GM23338 (cell line): ENCODE measurements around the gene SGO1. TPM values are rescaled to one million over a fixed set of nuclear protein-coding genes. Genes with fewer than 3 reads are reported as not detected.

Experiments used
- ATAC-seq: fragments of 200-7000 bp; cut with Tn5 transposase; 3 replicates; pipeline ENCODE4 v1.9.1; 2020
- DNase-seq: peaks from one replicate; pipeline ENCODE4 v3.0.0-alpha.2; 2015; ENCODE audit warnings: low spot score
- H2AFZ ChIP-seq: fragments of 200-600 bp; sonication (generic); 2 replicates; pipeline ENCODE4 v1.8.0; 2016; ENCODE audit warnings: antibody characterized with exemption, mild to moderate bottlenecking, moderate library complexity
- H3F3A ChIP-seq: fragments of 200-600 bp; sonication (generic); replicated peaks from 2 replicates; pipeline ENCODE4 v1.8.0; 2017; ENCODE audit warnings: antibody characterized with exemption, mixed run types, low read depth
- H3K27ac ChIP-seq: fragments of 200-600 bp; sonication (generic); 2 replicates; pipeline ENCODE4 v1.6.1; 2016; ENCODE audit warnings: low read depth
- H3K27me3 ChIP-seq: fragments of 200-600 bp; sonication (generic); 2 replicates; pipeline ENCODE4 v1.8.0; 2016; ENCODE audit warnings: mild to moderate bottlenecking, mixed run types, moderate library complexity; ENCODE audit not compliant: insufficient read depth
- H3K36me3 ChIP-seq: fragments of 200-600 bp; sonication (generic); 2 replicates; pipeline ENCODE4 v1.8.0; 2016; ENCODE audit warnings: mild to moderate bottlenecking; ENCODE audit not compliant: insufficient read depth
- H3K4me1 ChIP-seq: fragments of 200-600 bp; sonication (generic); 2 replicates; pipeline ENCODE4 v1.8.0; 2016; ENCODE audit warnings: mild to moderate bottlenecking, moderate library complexity; ENCODE audit not compliant: insufficient read depth
- H3K4me2 ChIP-seq: fragments of 200-600 bp; sonication (generic); 2 replicates; pipeline ENCODE4 v1.7.1; 2017; ENCODE audit warnings: mixed run types
- H3K4me3 ChIP-seq: fragments of 200-600 bp; sonication (generic); 2 replicates; pipeline ENCODE4 v1.6.1; 2016; ENCODE audit warnings: mixed run types
- H3K79me2 ChIP-seq: fragments of 200-600 bp; sonication (generic); replicated peaks from 2 replicates; pipeline ENCODE4 v1.8.0; 2017; ENCODE audit warnings: mild to moderate bottlenecking; ENCODE audit not compliant: insufficient read depth
- H3K9me2 ChIP-seq: fragments of 200-600 bp; sonication (generic); 2 replicates; pipeline ENCODE4 v1.8.0; 2017; ENCODE audit not compliant: insufficient read depth
- H4K20me1 ChIP-seq: fragments of 200-600 bp; sonication (generic); replicated peaks from 2 replicates; pipeline ENCODE4 v1.8.0; 2017; ENCODE audit warnings: mild to moderate bottlenecking; ENCODE audit not compliant: insufficient read depth
- H3K27ac Mint-ChIP-seq: 2 replicates; pipeline ENCODE4 v1.8.0; 2020; ENCODE audit warnings: inconsistent platforms, mild to moderate bottlenecking, moderate library complexity, mixed read lengths
- H3K27me3 Mint-ChIP-seq: 3 replicates; pipeline ENCODE4 v1.8.0; 2022; ENCODE audit warnings: low read depth, mild to moderate bottlenecking, moderate library complexity, mixed read lengths, inconsistent platforms; ENCODE audit not compliant: insufficient read depth, poor library complexity
- H3K36me3 Mint-ChIP-seq: 3 replicates; pipeline ENCODE4 v1.8.0; 2021; ENCODE audit warnings: low read depth, mild to moderate bottlenecking, inconsistent platforms, moderate library complexity, mixed read lengths
- H3K4me1 Mint-ChIP-seq: 3 replicates; pipeline ENCODE4 v1.8.0; 2020; ENCODE audit warnings: mild to moderate bottlenecking, inconsistent platforms, mixed read lengths
- H3K4me3 Mint-ChIP-seq: 3 replicates; pipeline ENCODE4 v1.8.0; 2021; ENCODE audit warnings: moderate library complexity, mild to moderate bottlenecking, inconsistent platforms, mixed read lengths
- H3K9me3 Mint-ChIP-seq: 3 replicates; pipeline ENCODE4 v1.8.0; 2020; ENCODE audit warnings: moderate library complexity, mild to moderate bottlenecking, inconsistent platforms, mixed read lengths
- CREB1 ChIP-seq: fragments of 250-450 bp; sonication (Bioruptor Pico); IDR thresholded peaks from 2 replicates; pipeline ENCODE4 v1.5.0; 2020; ENCODE audit warnings: low read depth, mild to moderate bottlenecking, moderate library complexity
- CTCF ChIP-seq, 2 experiments: fragments of 200-600 bp in 1 of 2; sonication (generic) in 1 of 2; conservative IDR thresholded peaks; 2 replicates each; pipeline versions ENCODE4 v1.5.1 to v1.6.1; 2016 to 2017; ENCODE audit warnings: antibody characterized with exemption in 2 of 2, low read depth in 2 of 2, mild to moderate bottlenecking in 2 of 2, moderate library complexity in 1 of 2
- ETS1 ChIP-seq: IDR thresholded peaks from 2 replicates; pipeline ENCODE4 v1.6.1; 2016; ENCODE audit warnings: antibody characterized with exemption
- EZH2 ChIP-seq: fragments of 200-600 bp; sonication (generic); IDR thresholded peaks from one replicate; pipeline ENCODE4 v1.8.0; 2017; ENCODE audit warnings: antibody characterized with exemption, mild to moderate bottlenecking, low read depth; ENCODE audit not compliant: unreplicated experiment
- EZH2phosphoT487 ChIP-seq: fragments of 200-600 bp; sonication (generic); IDR thresholded peaks from one replicate; pipeline ENCODE4 v1.8.1; 2018; ENCODE audit warnings: antibody characterized with exemption; ENCODE audit not compliant: unreplicated experiment
- JUNB ChIP-seq: IDR thresholded peaks from one replicate; pipeline ENCODE4 v1.6.1; 2016; ENCODE audit warnings: antibody characterized with exemption; ENCODE audit not compliant: unreplicated experiment
- NANOG ChIP-seq: IDR thresholded peaks from 2 replicates; pipeline ENCODE4 v1.6.1; 2016; ENCODE audit warnings: antibody characterized with exemption, borderline replicate concordance
- POLR2AphosphoS5 ChIP-seq: IDR thresholded peaks from 2 replicates; pipeline ENCODE4 v1.6.1; 2016; ENCODE audit warnings: antibody characterized with exemption, low read depth
- REST ChIP-seq: IDR thresholded peaks from one replicate; pipeline ENCODE4 v1.6.1; 2018; ENCODE audit warnings: antibody characterized with exemption; ENCODE audit not compliant: unreplicated experiment
- STAT1 ChIP-seq: IDR thresholded peaks from one replicate; pipeline ENCODE4 v1.6.1; 2016; ENCODE audit warnings: antibody characterized with exemption; ENCODE audit not compliant: unreplicated experiment
- ZNF114 ChIP-seq: fragments of 250-450 bp; sonication (Bioruptor Pico); IDR thresholded peaks from 2 replicates; pipeline ENCODE4 v1.5.0; 2020; ENCODE audit warnings: mild to moderate bottlenecking, moderate library complexity
- ZNF331 ChIP-seq: fragments of 250-450 bp; sonication (Bioruptor Pico); IDR thresholded peaks from 2 replicates; pipeline ENCODE4 v1.5.0; 2020; ENCODE audit warnings: low read depth, mild to moderate bottlenecking, moderate library complexity
- ZNF462 ChIP-seq: fragments of 250-450 bp; sonication (Bioruptor Pico); IDR thresholded peaks from 2 replicates; pipeline ENCODE4 v1.5.0; 2020; ENCODE audit warnings: mild to moderate bottlenecking, moderate library complexity
- polyA plus RNA-seq: library from polyadenylated mRNA; unstranded; fragments of >200 nt; fragmentation: Nextera tagmentation; extraction: Ambion mirVana; gene quantifications from 2 replicates; pipeline ENCODE4 v1.2.1, GENCODE V29; 2016
- total RNA-seq: library from RNA; depleted of rRNA; stranded (reverse); fragments of >200 nt; shearing (Covaris generic); gene quantifications from 2 replicates; pipeline ENCODE4 v1.2.3, GENCODE V29; 2014

SGO1 gene
- total and polyA plus RNA-seq, 2 experiments from 2014 or later, result 33.0 to 128 TPM

GRCh38 chr3:20142517-20142916, 43.5 kb downstream of the SGO1 start:
- Histone ChIP-seq H3K4me3 (no peak overlapping the region), H3K27me3 (no peaks in the 10 kb centered on the region), H3K4me1 (no peaks in the 10 kb centered on the region; the same call in 1 of the 2 replicates), H3K36me3 (no peaks in the 10 kb centered on the region), H3K9me2 (no peaks in the 10 kb centered on the region), H3K27ac (no peak overlapping the region), H4K20me1 (no peaks in the 10 kb centered on the region), H3F3A (no peaks in the 10 kb centered on the region), H3K4me2 (no peak overlapping the region), H2AFZ (no peak overlapping the region), H3K79me2 (no peaks in the 10 kb centered on the region)
- no peak overlapping the region for H3K27ac Mint-ChIP-seq
- DNase-seq (no peak), ATAC-seq (no peak)
- TF ChIP-seq ZNF462 (CRISPR knock-in tag), result no peak
- TF ChIP-seq NANOG, result no peak
- no peak for TF ChIP-seq ETS1
- TF ChIP-seq ZNF114 (CRISPR knock-in tag), result no peak
- no peak for TF ChIP-seq EZH2
- no peak for TF ChIP-seq ZNF331 (CRISPR knock-in tag)
- TF ChIP-seq CREB1 (CRISPR knock-in tag), result no peak
- no peak for TF ChIP-seq JUNB
- TF ChIP-seq POLR2AphosphoS5, result no peak
- no peak for TF ChIP-seq EZH2phosphoT487
- TF ChIP-seq REST, result no peak
- no peak for TF ChIP-seq CTCF (conservative IDR thresholded peaks at IDR 0.05; ENCODE audit: low read depth in 2 of 2)
- TF ChIP-seq STAT1, result no peak
- no peak overlapping the region for H3K4me3 Mint-ChIP-seq
- H3K9me3 Mint-ChIP-seq, result no peaks in the 10 kb centered on the region
- H3K27me3 Mint-ChIP-seq, result no peaks in the 10 kb centered on the region
- peaks cover 10% of the 10 kb centered on the region for H3K4me1 Mint-ChIP-seq
- H3K36me3 Mint-ChIP-seq, result no peaks in the 10 kb centered on the region
